HCT116 (cell line): ENCODE data around the gene TMF1. TPM values are rescaled to one million over a fixed set of nuclear protein-coding genes. Genes with fewer than 3 reads are reported as not detected.

ENCODE experiments used
- ATAC-seq: fragments of 200-7000 bp; cut with Tn5 transposase; 2 replicates; pipeline ENCODE4 v1.9.1; 2020; ENCODE audit warnings: mild to moderate bottlenecking, moderate library complexity
- BruUV-seq: library from RNA; stranded (reverse); fragments of 400-500 nt; replicated peaks from 2 replicates; lab custom pipeline; 2021; lab: Mats Ljungman, UMichigan
- CTCF ChIA-PET: fragments of 300-600 bp; sonication (Branson Sonifier 250); formaldehyde crosslinking; loops from one replicate; lab custom pipeline; 2021; ENCODE audit warnings: antibody characterized with exemption; lab: Charles Lee
- POLR2A ChIA-PET: fragments of 300-600, 350-600 bp; sonication (Branson Sonifier 250); formaldehyde crosslinking; loops from one replicate; lab custom pipeline; 2021; ENCODE audit warnings: antibody characterized with exemption; lab: Charles Lee
- RAD21 ChIA-PET, 2 experiments: fragments of 300-600 bp; sonication (Branson Sonifier 250); formaldehyde crosslinking; loops; one replicate each; lab custom pipeline; 2023; ENCODE audit warnings: low total read pairs in 2 of 2; ENCODE audit not compliant: uncharacterized antibody in 2 of 2, unreplicated experiment in 2 of 2, low non-redundant PET in 1 of 2; lab: Charles Lee
- DNase-seq: peaks from one replicate; pipeline ENCODE4 v3.0.0-alpha.2; 2010; ENCODE audit warnings: low read depth, low spot score
- H2AFZ ChIP-seq: fragments of 200-600 bp; shearing (Covaris generic), sonication (generic); 2 replicates; pipeline ENCODE4 v1.6.1; 2017; ENCODE audit warnings: low read depth, mixed run types, mixed read lengths, antibody characterized with exemption, low read length; ENCODE audit not compliant: poor library complexity, severe bottlenecking
- H3K27ac ChIP-seq: 2 replicates; pipeline ENCODE4 v1.5.1; 2012; ENCODE audit warnings: low read depth, low read length
- H3K27me3 ChIP-seq: fragments of 200-600 bp; sonication (generic); 2 replicates; pipeline ENCODE4 v1.6.1; 2016; ENCODE audit warnings: mixed run types, low read length, mixed read lengths; ENCODE audit not compliant: insufficient read depth
- H3K36me3 ChIP-seq, 2 experiments: fragments of 200-500 bp in 1 of 2; fragments of 200-600 bp in 1 of 2; sonication (Bioruptor generic) in 1 of 2; sonication (generic) in 1 of 2; 2 replicates each; pipeline versions ENCODE4 v1.5.1 to v1.6.1; 2014 to 2016; ENCODE audit warnings: low read length in 2 of 2, inconsistent platforms in 1 of 2, mixed read lengths in 1 of 2, mixed run types in 1 of 2; ENCODE audit not compliant: insufficient read depth in 2 of 2, control insufficient read depth in 1 of 2
- H3K4me1 ChIP-seq, 2 experiments: fragments of 200-600 bp in 1 of 2; sonication (generic) in 1 of 2; 2 replicates each; pipeline versions ENCODE4 v1.5.1 to v1.6.1; 2012 to 2017; ENCODE audit warnings: low read length in 2 of 2, inconsistent platforms in 1 of 2, mild to moderate bottlenecking in 1 of 2, mixed read lengths in 1 of 2, mixed run types in 1 of 2, moderate library complexity in 1 of 2; ENCODE audit not compliant: insufficient read depth in 2 of 2, control insufficient read depth in 1 of 2
- H3K4me2 ChIP-seq: fragments of 200-600 bp; sonication (generic); 2 replicates; pipeline ENCODE4 v1.6.1; 2017; ENCODE audit warnings: mixed run types, low read length, mixed read lengths
- H3K4me3 ChIP-seq, 2 experiments: fragments of 200-600 bp in 1 of 2; sonication (generic) in 1 of 2; replicated peaks in 1 of 2; 2 replicates each; pipeline ENCODE4 v1.5.1; 2011 to 2016; ENCODE audit warnings: low read length in 2 of 2, control low read depth in 1 of 2, low read depth in 1 of 2, mild to moderate bottlenecking in 1 of 2, mixed read lengths in 1 of 2, mixed run types in 1 of 2
- H3K79me2 ChIP-seq: fragments of 200-600 bp; sonication (generic); 2 replicates; pipeline ENCODE4 v1.6.1; 2017; ENCODE audit warnings: mild to moderate bottlenecking, mixed run types, low read length, moderate library complexity, mixed read lengths; ENCODE audit not compliant: insufficient read depth
- H3K9ac ChIP-seq: fragments of 200-600 bp; sonication (generic); 2 replicates; pipeline ENCODE4 v1.6.1; 2016; ENCODE audit warnings: low read length, mixed read lengths
- H3K9me2 ChIP-seq: fragments of 200-600 bp; sonication (generic), shearing (Covaris generic); 2 replicates; pipeline ENCODE4 v1.6.1; 2017; ENCODE audit warnings: mixed run types, mild to moderate bottlenecking, moderate library complexity; ENCODE audit not compliant: insufficient read depth
- H3K9me3 ChIP-seq, 2 experiments: fragments of 200-500 bp in 1 of 2; fragments of 200-600 bp in 1 of 2; sonication (Bioruptor generic) in 1 of 2; sonication (generic) in 1 of 2; 2 replicates each; pipeline ENCODE4 v1.6.1; 2014 to 2017; ENCODE audit warnings: low read length in 2 of 2, mixed read lengths in 2 of 2, inconsistent platforms in 1 of 2, low read depth in 1 of 2, mild to moderate bottlenecking in 1 of 2, mixed run types in 1 of 2, moderate library complexity in 1 of 2; ENCODE audit not compliant: control insufficient read depth in 1 of 2, insufficient read depth in 1 of 2
- H4K20me1 ChIP-seq: fragments of 200-600 bp; sonication (generic), shearing (Covaris generic); 2 replicates; pipeline ENCODE4 v1.6.1; 2017; ENCODE audit warnings: mixed run types, mild to moderate bottlenecking, moderate library complexity; ENCODE audit not compliant: insufficient read depth
- CBX3 ChIP-seq: IDR thresholded peaks from 2 replicates; pipeline ENCODE4 v1.6.1; 2012; ENCODE audit warnings: low read depth
- EZH2 ChIP-seq: fragments of 200-600 bp; sonication (generic); IDR thresholded peaks from 2 replicates; pipeline ENCODE4 v1.6.1; 2017; ENCODE audit warnings: antibody characterized with exemption, mixed run types
- EZH2phosphoT487 ChIP-seq: fragments of 200-600 bp; IDR thresholded peaks from 2 replicates; pipeline ENCODE4 v1.6.1; 2018; ENCODE audit warnings: antibody characterized with exemption, borderline replicate concordance
- POLR2A ChIP-seq: IDR thresholded peaks from 2 replicates; pipeline ENCODE4 v1.7.0; 2011; ENCODE audit warnings: borderline replicate concordance; ENCODE audit not compliant: insufficient read depth, insufficient read length; ENCODE audit errors: extremely low read depth
- RAD21 ChIP-seq: IDR thresholded peaks from 2 replicates; pipeline ENCODE4 v1.6.1; 2012; ENCODE audit warnings: low read depth, mild to moderate bottlenecking
- SIN3A ChIP-seq: IDR thresholded peaks from 2 replicates; pipeline ENCODE4 v1.6.1; 2012; ENCODE audit warnings: low read depth
- SP1 ChIP-seq: IDR thresholded peaks from 2 replicates; pipeline ENCODE4 v1.6.1; 2012; ENCODE audit warnings: low read depth
- TCF7L2 ChIP-seq: IDR thresholded peaks from 2 replicates; pipeline ENCODE4 v1.7.0; 2011; ENCODE audit warnings: borderline replicate concordance, inconsistent platforms; ENCODE audit not compliant: insufficient read depth, insufficient read length; ENCODE audit errors: extremely low read depth
- YY1 ChIP-seq: IDR thresholded peaks from 2 replicates; pipeline ENCODE4 v1.6.1; 2011; ENCODE audit warnings: low read length, low read depth, moderate library complexity, mild to moderate bottlenecking; ENCODE audit not compliant: insufficient replicate concordance; ENCODE audit errors: extremely low read depth
- ZBTB33 ChIP-seq: IDR thresholded peaks from 2 replicates; pipeline ENCODE4 v1.6.1; 2011; ENCODE audit warnings: mild to moderate bottlenecking, low read length, moderate library complexity; ENCODE audit not compliant: insufficient replicate concordance; ENCODE audit errors: extremely low read depth
- ZFX ChIP-seq: fragments of 450-650 bp; IDR thresholded peaks from 2 replicates; pipeline ENCODE4 v1.6.1; 2017
- ZNF274 ChIP-seq: fragments of 200-500 bp; sonication (Bioruptor generic); IDR thresholded peaks from 2 replicates; pipeline ENCODE4 v1.6.1; 2014; ENCODE audit warnings: mild to moderate bottlenecking, low read depth, low read length, inconsistent platforms
- intact Hi-C: fragments of 100-400 bp; cut with micrococcal nuclease; formaldehyde crosslinking; loops from 2 replicates; pipeline ENCODE4 v1.10.0; 2022
- total RNA-seq: library from RNA; stranded (reverse); gene quantifications from one replicate; pipeline ENCODE4 v1.2.1, GENCODE V29; 2021; ENCODE audit not compliant: unreplicated experiment
- TF ChIP-seq, protein P1 (sequence below): IDR thresholded peaks from 2 replicates; pipeline ENCODE4 v1.6.1; 2012

The TMF1 gene
- total RNA-seq, 1 experiment from 2014 or later: 27.3 TPM

- ATAC-seq: no peak
- no peak for DNase-seq
- BruUV-seq: no TSS peak
- Histone ChIP-seq H3K4me1 (no peaks in the 10 kb centered on the region), H4K20me1 (no peaks in the 10 kb centered on the region), H3K9me2 (no peaks in the 10 kb centered on the region), H3K4me2 (no peak overlapping the region), H3K9me3 (no peaks in the 10 kb centered on the region), H3K36me3 (peaks cover 9 to 16% of the 10 kb centered on the region in 2 experiments; a peak in 3 of 4 replicates), H3K4me3 (no peak overlapping the region), H2AFZ (no peak overlapping the region), H3K27ac (no peak overlapping the region), H3K27me3 (no peaks in the 10 kb centered on the region), H3K79me2 (no peaks in the 10 kb centered on the region), H3K9ac (no peak overlapping the region)
- TF ChIP-seq RAD21 (no peak), ZNF274 (no peak), EZH2phosphoT487 (no peak), TCF7L2 (no peak), POLR2A (no peak), ZBTB33 (no peak), EZH2 (no peak), YY1 (no peak), ZFX (no peak), SIN3A (no peak), SP1 (no peak), CBX3 (no peak)
- TF ChIP-seq, protein P1, sequence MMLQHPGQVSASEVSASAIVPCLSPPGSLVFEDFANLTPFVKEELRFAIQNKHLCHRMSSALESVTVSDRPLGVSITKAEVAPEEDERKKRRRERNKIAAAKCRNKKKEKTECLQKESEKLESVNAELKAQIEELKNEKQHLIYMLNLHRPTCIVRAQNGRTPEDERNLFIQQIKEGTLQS: no peak
- intact Hi-C loops: no loop called here
- CTCF ChIA-PET: no interaction called here
- RAD21 ChIA-PET: no interaction called here
- POLR2A ChIA-PET: no interaction called here
These were observed 63.4 kb downstream of the TMF1 start for GRCh38 chr3:68988740-68989139.
